Globus pallidus (tissue), 1 donor: ENCODE data around the gene PHLDA3.

Experiments
- DNase-seq: peaks from one replicate; pipeline ENCODE4 v3.0.0-alpha.2; 2015; ENCODE audit warnings: low spot score

The PHLDA3 gene

GRCh38 chr1:201429736-201430501 lies 39.1 kb downstream of the PHLDA3 start:
- DNase-seq = no peak

DNA sequence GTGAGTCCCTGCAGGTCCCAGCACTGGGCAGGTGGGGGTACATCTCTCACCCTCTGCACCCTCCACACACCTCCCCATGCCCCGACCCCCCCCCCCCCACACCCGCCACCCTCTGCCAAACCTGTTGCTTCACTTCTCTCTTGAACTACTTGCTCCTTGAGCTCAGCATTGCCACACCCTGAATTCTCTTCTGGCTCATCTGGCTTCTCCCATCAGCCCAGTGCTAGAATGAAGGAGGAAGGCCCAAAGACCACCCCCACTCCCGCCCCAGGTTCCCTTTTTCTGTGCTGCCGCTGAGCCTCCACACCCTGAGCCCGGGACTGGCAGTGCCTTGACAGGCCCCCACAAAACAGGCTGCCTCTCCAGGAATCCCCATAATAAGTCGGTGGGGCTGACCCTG lies 41.0 kb downstream of the PHLDA3 start:
- DNase-seq = no peak

GRCh38 chr1:201426479-201427310 lies 42.3 kb downstream of the PHLDA3 start:
- DNase-seq = no peak

DNA sequence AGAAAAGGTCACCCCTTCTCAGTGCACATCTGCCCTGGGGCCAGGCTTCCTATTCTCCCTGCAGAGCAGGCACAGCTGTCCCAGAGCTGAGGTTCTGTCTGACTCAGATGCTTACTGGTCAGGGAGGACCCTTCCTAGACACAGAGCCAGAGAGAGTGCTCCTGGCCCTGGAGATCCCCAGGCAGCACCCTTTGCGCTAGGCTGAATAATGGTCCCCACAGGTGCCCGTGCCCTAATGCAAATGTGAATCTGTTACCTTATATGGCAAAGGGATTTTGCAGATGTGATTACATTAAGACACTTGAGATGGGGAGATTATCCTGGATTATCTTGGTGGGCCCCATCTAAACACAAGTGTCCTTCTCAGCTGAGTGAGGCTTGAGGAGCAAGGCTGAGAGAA lies 44.8 kb downstream of the PHLDA3 start:
- DNase-seq = no peak

DNA sequence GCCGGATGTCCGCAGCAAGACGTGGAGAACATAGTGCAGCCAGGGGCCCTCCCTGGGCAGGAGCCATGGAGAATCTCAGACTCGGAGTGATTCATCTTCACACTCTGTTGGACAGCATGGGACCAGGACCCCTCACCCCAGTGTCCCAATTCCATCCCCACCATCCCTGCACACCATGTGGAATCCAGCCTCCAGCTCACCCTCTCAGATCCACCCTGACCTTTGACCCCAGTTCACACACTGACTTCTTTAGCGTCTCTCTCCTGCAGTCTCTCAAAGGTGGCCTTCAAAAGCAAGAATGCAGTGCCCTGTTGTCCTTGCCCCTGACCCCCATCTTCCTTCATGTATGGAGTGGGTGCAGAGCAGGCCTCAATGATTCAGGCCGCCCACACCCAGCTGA lies 45.3 kb downstream of the PHLDA3 start:
- no peak for DNase-seq

GRCh38 chr1:201422436-201423030 lies 46.5 kb downstream of the PHLDA3 start:
- DNase-seq = no peak

GRCh38 chr1:201422026-201422425 lies 47.0 kb downstream of the PHLDA3 start:
- no peak for DNase-seq

- no peak for DNase-seq
Observed at GRCh38 chr1:201421041-201421440, 47.9 kb downstream of the PHLDA3 start.

- DNase-seq = no peak
Observed at GRCh38 chr1:201420608-201421002, 48.4 kb downstream of the PHLDA3 start.

- DNase-seq = no peak
Observed at GRCh38 chr1:201419746-201420607, 49.0 kb downstream of the PHLDA3 start.

DNA sequence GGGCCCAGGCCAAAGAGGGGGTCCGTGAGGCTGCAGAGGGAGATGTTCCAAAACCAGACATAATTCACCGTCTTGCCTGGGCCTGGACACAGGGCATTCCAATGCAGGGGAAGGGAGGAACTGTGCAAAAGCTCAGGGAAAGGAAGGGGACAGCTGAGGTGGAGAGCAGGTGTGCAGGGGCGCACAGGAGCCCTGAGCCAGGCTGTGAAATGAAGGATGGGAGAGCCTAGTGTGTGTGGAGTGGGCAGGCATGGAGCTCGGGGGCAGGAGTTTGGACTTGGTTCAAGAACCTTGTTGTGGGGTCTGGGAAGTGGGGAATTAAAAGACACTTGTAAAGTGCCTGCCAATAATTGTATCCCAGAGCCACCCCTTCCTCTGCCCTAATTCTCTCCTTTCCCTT lies 49.7 kb downstream of the PHLDA3 start:
- no peak for DNase-seq

GRCh38 chr1:201418461-201418860 lies 50.5 kb downstream of the PHLDA3 start:
- DNase-seq = no peak
